SH-SY5Y (cell line): ENCODE results near the gene ABCG2.

Source experiments
- GATA2 ChIP-seq: IDR thresholded peaks from 2 replicates; pipeline ENCODE4 v1.6.1; 2011; ENCODE audit warnings: mild to moderate bottlenecking, low read depth, low read length
- GATA3 ChIP-seq: IDR thresholded peaks from 2 replicates; pipeline ENCODE4 v1.6.1; 2011; ENCODE audit warnings: low read depth, mild to moderate bottlenecking, low read length, moderate library complexity

DNA sequence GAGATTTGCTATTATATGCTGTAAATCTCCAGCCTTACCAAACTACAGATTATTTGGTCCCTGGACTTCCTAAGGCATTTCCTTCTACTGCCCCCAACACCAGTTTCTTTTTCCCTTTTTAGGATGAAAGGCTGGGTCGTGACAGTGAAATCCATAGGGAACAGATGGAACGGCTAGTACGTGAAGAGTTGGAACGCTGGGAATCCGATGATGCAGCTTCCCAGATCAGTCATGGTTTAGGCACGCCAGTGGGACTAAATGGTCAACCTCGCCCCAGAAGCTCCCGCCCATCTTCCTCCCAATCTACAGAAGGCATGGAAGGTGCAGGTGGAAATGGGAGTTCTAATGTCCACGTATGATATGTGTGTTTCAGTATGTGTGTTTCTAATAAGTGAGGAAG is 83.1 kb downstream of the ABCG2 start:
- no peak for TF ChIP-seq GATA2
- TF ChIP-seq GATA3 = no peak
